K562 treated with DMSO at 1 percent for 4 hours (cell line): Measurements from ENCODE around the gene LMOD2. TPM values are rescaled to one million over a fixed set of nuclear protein-coding genes. Genes with fewer than 3 reads are reported as not detected.

Experiments used
- total RNA-seq: library from RNA; unstranded; fragments of 300-600 nt; gene quantifications from 2 replicates; pipeline ENCODE4 v1.2.3, GENCODE V29; 2022; ENCODE audit not compliant: insufficient read depth

The LMOD2 gene
- 0.42 TPM in 1 of 2 replicates, not detected in the other for total RNA-seq

GRCh38 chr7:123655614-123656013 is at the start of gene LMOD2:
TSS of gene LMOD2 (plus strand) at chr7:123655866. CDS start at chr7:123655964, 98 bp downstream.

Other genes with a start within 250 kb of the LMOD2 start
- 0.73 and 1.1 TPM in 2 replicates for gene IQUB, start 121.3 kb upstream of the LMOD2 start, total RNA-seq
- gene NDUFA5, start 98.0 kb upstream of the LMOD2 start, total RNA-seq, result 54.7 and 76.3 TPM in 2 replicates
- gene ASB15, start 54.0 kb upstream of the LMOD2 start, total RNA-seq, result 1.3 TPM in 1 of 2 replicates, not detected in the other
- gene WASL, start 93.1 kb downstream of the LMOD2 start, total RNA-seq, result 5.2 and 8.3 TPM in 2 replicates
- gene HYAL4, start 189.3 kb downstream of the LMOD2 start, total RNA-seq, result not detected in 2 replicates